Measurements from ENCODE around the gene SLC10A3. TPM values are rescaled to one million over a fixed set of nuclear protein-coding genes. Genes with fewer than 3 reads are reported as not detected.

Gene SLC10A3
- total RNA-seq: 1 to 10 TPM; 5.4 to 9.1 TPM
- polyA plus RNA-seq (2013, experiment 1 of 2): 7.4 TPM
- polyA plus RNA-seq (2013, experiment 2 of 2): 7.8 TPM
- long read RNA-seq, experiment 1, partial matches to known transcripts: 2 of 5 reads
- long read RNA-seq, experiment 1, other reads (novel, unspliced or antisense): 0 of 5 reads
- long read RNA-seq, experiment 2, transcript SLC10A3-201 (2 exons, 2,161 nt): major isoform, 28 of 32 reads
- long read RNA-seq, experiment 2, partial matches to known transcripts: 1 of 32 reads
- long read RNA-seq, experiment 2, other reads (novel, unspliced or antisense): 2 of 32 reads
- long read RNA-seq, experiment 3, partial matches to known transcripts: 3 of 7 reads
- long read RNA-seq, experiment 3, other reads (novel, unspliced or antisense): 0 of 7 reads
- long read RNA-seq, experiment 4, partial matches to known transcripts: 0 of 3 reads
- long read RNA-seq, experiment 4, other reads (novel, unspliced or antisense): 2 of 3 reads

GRCh38 chrX:154490414-154491083 lies at the start of gene SLC10A3:
TSS of gene SLC10A3 (minus strand) at chrX:154490629. CDS start at chrX:154488940, 1,689 bp downstream.
- Mint-ChIP-seq H3K27me3 (ENCODE audit: insufficient read depth) (peaks cover 1% of the 10 kb centered on the region), H3K4me1 (no peaks in the 10 kb centered on the region), H3K27ac (peak within 1 kb of the TSS; percentile 95), H3K9me3 (peaks cover 62% of the 10 kb centered on the region), H3K4me3 (peak within 1 kb of the TSS; percentile 72), H3K36me3 (ENCODE audit: low read depth) (peaks cover 6% of the 10 kb centered on the region)
- DNase-seq: peak; percentile 97
- no peaks in the 10 kb centered on the region for H3K27me3 ChIP-seq (ENCODE audit: control insufficient read depth, insufficient read depth, low read length, poor library complexity, severe bottlenecking)
- peak within 1 kb of the TSS; percentile 77 for H3K27ac ChIP-seq (ENCODE audit: low read depth, low read length)
- no peaks in the 10 kb centered on the region for H3K4me1 ChIP-seq (ENCODE audit: control insufficient read depth, insufficient read depth, low read length)
- H3K36me3 ChIP-seq (ENCODE audit: control insufficient read depth, insufficient read depth, low read length): no peaks in the 10 kb centered on the region
- no peaks in the 10 kb centered on the region for H3K9me3 ChIP-seq (ENCODE audit: control insufficient read depth, low read length)
- 0% methylated on average over 5 to 59 of the region's 71 CpGs for WGBS, 2 experiments (ENCODE audit: insufficient coverage in 1 of 2, insufficient read length in 1 of 2)
- peak within 1 kb of the TSS; percentile 63 for H3K9ac ChIP-seq (ENCODE audit: extremely low read depth, low read length, poor library complexity, severe bottlenecking)
- peak within 1 kb of the TSS; percentile 76 for H3K4me3 ChIP-seq (ENCODE audit: low read length)
- TF ChIP-seq CTCF (conservative IDR thresholded peaks at IDR 0.05): no peak

GRCh38 chrX:154539077-154539476 lies 48.6 kb upstream of the SLC10A3 start:
- H3K27ac ChIP-seq (ENCODE audit: low read depth, low read length): no peak overlapping the region
- Mint-ChIP-seq H3K27me3 (ENCODE audit: insufficient read depth) (no peaks in the 10 kb centered on the region), H3K4me3 (no peak overlapping the region), H3K4me1 (no peaks in the 10 kb centered on the region), H3K9me3 (peaks cover 58% of the 10 kb centered on the region), H3K36me3 (ENCODE audit: low read depth) (peaks cover 20% of the 10 kb centered on the region), H3K27ac (no peak overlapping the region)
- no peak overlapping the region for H3K4me3 ChIP-seq (ENCODE audit: low read length)
- no peak for TF ChIP-seq CTCF (conservative IDR thresholded peaks at IDR 0.05)
- H3K4me1 ChIP-seq (ENCODE audit: control insufficient read depth, insufficient read depth, low read length): no peaks in the 10 kb centered on the region
- WGBS, 2 experiments (ENCODE audit: insufficient coverage in 1 of 2, insufficient read length in 1 of 2): 90 to 100% methylated on average over 3 to 7 of the region's 8 CpGs
- H3K36me3 ChIP-seq (ENCODE audit: control insufficient read depth, insufficient read depth, low read length): peaks cover 8% of the 10 kb centered on the region
- H3K9me3 ChIP-seq (ENCODE audit: control insufficient read depth, low read length): no peaks in the 10 kb centered on the region
- H3K9ac ChIP-seq (ENCODE audit: extremely low read depth, low read length, poor library complexity, severe bottlenecking): no peak overlapping the region
- DNase-seq: no peak
- no peaks in the 10 kb centered on the region for H3K27me3 ChIP-seq (ENCODE audit: control insufficient read depth, insufficient read depth, low read length, poor library complexity, severe bottlenecking)

- Mint-ChIP-seq H3K36me3 (ENCODE audit: low read depth) (peaks cover 26% of the 10 kb centered on the region), H3K4me3 (no peak overlapping the region), H3K27ac (no peak overlapping the region), H3K27me3 (ENCODE audit: insufficient read depth) (no peaks in the 10 kb centered on the region), H3K4me1 (no peaks in the 10 kb centered on the region), H3K9me3 (peaks cover 68% of the 10 kb centered on the region)
- Histone ChIP-seq H3K9ac (ENCODE audit: extremely low read depth, low read length, poor library complexity, severe bottlenecking) (no peak overlapping the region), H3K4me3 (ENCODE audit: low read length) (no peak overlapping the region), H3K9me3 (ENCODE audit: control insufficient read depth, low read length) (no peaks in the 10 kb centered on the region), H3K4me1 (ENCODE audit: control insufficient read depth, insufficient read depth, low read length) (no peaks in the 10 kb centered on the region), H3K27me3 (ENCODE audit: control insufficient read depth, insufficient read depth, low read length, poor library complexity, severe bottlenecking) (no peaks in the 10 kb centered on the region), H3K36me3 (ENCODE audit: control insufficient read depth, insufficient read depth, low read length) (peaks cover 15% of the 10 kb centered on the region), H3K27ac (ENCODE audit: low read depth, low read length) (no peak overlapping the region)
- no peak for DNase-seq
- no peak for TF ChIP-seq CTCF (conservative IDR thresholded peaks at IDR 0.05)
- WGBS, 2 experiments (ENCODE audit: insufficient coverage in 1 of 2, insufficient read length in 1 of 2): 90% methylated on average over 8 of the region's 9 CpGs; no CpG with 5 or more reads in 1 of the 2 experiments
These were observed 45.5 kb upstream of the SLC10A3 start for GRCh38 chrX:154535892-154536291.
